Ascending aorta (tissue), 2 donors: ENCODE measurements around the gene TOR1AIP1. TPM values are rescaled to one million over a fixed set of nuclear protein-coding genes. Genes with fewer than 3 reads are reported as not detected.

ENCODE experiments used
- DNase-seq, 2 donors: peaks; one replicate each; pipeline ENCODE4 v3.0.0-alpha.2; 2019; ENCODE audit warnings: low spot score in 2 of 2
- H3K27ac ChIP-seq, 2 donors: fragments of 200-600 bp; sonication (generic); one replicate each; pipeline ENCODE4 v1.5.1; 2016 to 2017; ENCODE audit warnings: mild to moderate bottlenecking in 1 of 2
- H3K27me3 ChIP-seq: fragments of 200-600 bp; sonication (generic); one replicate; pipeline ENCODE4 v1.5.1; 2017
- H3K36me3 ChIP-seq, 2 donors: fragments of 200-600 bp; sonication (generic); one replicate each; pipeline ENCODE4 v1.5.1; 2016
- H3K4me1 ChIP-seq, 2 donors: fragments of 200-600 bp; sonication (generic); one replicate each; pipeline ENCODE4 v1.5.1; 2016 to 2017; ENCODE audit warnings: mild to moderate bottlenecking in 1 of 2
- H3K4me3 ChIP-seq, 2 donors: fragments of 200-600 bp; sonication (generic); one replicate each; pipeline ENCODE4 v1.5.1; 2016 to 2017; ENCODE audit warnings: mild to moderate bottlenecking in 1 of 2
- H3K9me3 ChIP-seq, 2 donors: fragments of 200-600 bp; sonication (generic); one replicate each; pipeline ENCODE4 v1.5.1; 2016
- intact Hi-C: fragments of 100-400 bp; cut with DNase I; formaldehyde crosslinking; loops from one replicate; pipeline ENCODE4 v1.15.1; 2023
- total RNA-seq: library from RNA; depleted of rRNA; stranded (reverse); fragments of >200 nt; gene quantifications from one replicate; pipeline ENCODE4 v1.1.0, GENCODE V29; 2016
- TF ChIP-seq, protein P1 (sequence below), 3 experiments: fragments of 200-600 bp in 2 of 3; fragments of 450-650 bp in 1 of 3; sonication (generic) in 2 of 3; IDR thresholded peaks; one replicate each; pipeline ENCODE4 v1.5.1; 2016 to 2019; ENCODE audit warnings: antibody characterized with exemption in 3 of 3, mild to moderate bottlenecking in 1 of 3, moderate library complexity in 1 of 3

The TOR1AIP1 gene
- total RNA-seq, 1 donor from 2014 or later: 46.6 TPM

DNA sequence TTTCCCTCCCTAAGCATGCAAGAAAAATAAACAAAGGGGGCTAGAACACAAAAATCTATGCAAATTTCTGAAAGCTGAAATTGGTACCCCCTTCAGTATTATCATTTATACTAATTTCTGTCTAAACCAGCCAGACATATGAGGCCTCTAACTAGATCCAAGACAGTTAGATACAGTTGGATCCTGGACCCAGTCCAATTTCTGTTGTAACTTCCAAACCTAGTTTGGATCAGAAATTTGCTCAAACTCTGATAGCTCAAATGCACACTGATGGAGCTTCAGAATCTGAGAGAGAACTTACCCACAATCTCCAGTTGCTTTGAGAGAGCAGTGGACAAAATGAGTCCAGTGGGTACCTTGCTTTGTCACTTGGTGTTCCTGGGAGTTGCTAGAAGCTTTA, 84.5 kb downstream of the TOR1AIP1 start:
- no peak overlapping the region for H3K4me3 ChIP-seq
- H3K27ac ChIP-seq: peak overlapping the region in 1 of 2 donors; percentile 13
- peaks cover 9 to 33% of the 10 kb centered on the region in 2 donors for H3K4me1 ChIP-seq
- intact Hi-C loops: loop anchor here (5.0 kb wide), 1 partner anchor 41 kb away; no protein-coding TSS in a partner anchor
- no peak for DNase-seq
- peaks cover 0 to 4% of the 10 kb centered on the region in 2 donors for H3K36me3 ChIP-seq
- H3K9me3 ChIP-seq: peaks cover 0 to 10% of the 10 kb centered on the region in 2 donors
- H3K27me3 ChIP-seq: no peaks in the 10 kb centered on the region
- TF ChIP-seq, protein P1, sequence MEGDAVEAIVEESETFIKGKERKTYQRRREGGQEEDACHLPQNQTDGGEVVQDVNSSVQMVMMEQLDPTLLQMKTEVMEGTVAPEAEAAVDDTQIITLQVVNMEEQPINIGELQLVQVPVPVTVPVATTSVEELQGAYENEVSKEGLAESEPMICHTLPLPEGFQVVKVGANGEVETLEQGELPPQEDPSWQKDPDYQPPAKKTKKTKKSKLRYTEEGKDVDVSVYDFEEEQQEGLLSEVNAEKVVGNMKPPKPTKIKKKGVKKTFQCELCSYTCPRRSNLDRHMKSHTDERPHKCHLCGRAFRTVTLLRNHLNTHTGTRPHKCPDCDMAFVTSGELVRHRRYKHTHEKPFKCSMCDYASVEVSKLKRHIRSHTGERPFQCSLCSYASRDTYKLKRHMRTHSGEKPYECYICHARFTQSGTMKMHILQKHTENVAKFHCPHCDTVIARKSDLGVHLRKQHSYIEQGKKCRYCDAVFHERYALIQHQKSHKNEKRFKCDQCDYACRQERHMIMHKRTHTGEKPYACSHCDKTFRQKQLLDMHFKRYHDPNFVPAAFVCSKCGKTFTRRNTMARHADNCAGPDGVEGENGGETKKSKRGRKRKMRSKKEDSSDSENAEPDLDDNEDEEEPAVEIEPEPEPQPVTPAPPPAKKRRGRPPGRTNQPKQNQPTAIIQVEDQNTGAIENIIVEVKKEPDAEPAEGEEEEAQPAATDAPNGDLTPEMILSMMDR (IDR thresholded peaks at IDR 0.05): no peak

DNA sequence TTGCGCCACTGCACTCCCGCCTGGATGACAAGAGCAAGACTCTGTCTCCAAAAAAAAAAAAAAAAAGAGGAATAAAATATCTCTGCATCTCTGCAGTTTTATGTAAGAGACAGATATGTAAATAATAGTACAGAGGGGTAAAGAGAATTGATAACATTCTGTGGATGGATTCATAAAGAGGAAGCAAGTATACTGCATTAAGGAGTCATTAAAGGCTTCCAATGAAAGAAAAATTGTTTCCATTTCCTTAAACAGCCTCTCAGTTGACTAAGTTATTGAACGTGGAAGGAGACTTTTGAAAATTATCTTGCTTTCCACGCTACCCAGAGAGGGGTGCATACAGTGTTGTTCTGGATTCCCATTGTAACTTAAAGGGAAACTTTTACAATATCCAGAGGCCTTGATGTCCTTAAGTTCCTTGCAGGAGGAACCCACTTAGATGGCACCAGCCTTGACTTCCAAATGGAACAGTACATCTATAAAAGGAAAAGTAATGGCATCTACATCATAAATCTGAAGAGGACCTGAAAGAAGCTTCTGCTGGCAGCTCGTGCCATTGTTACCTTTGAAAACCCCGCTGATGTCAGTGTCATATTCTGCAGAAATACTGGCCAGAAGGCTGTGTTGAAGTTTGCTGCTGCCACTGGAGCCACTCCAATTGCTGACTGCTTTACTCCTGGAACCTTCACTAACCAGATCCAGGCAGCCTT, 86.4 kb downstream of the TOR1AIP1 start:
- Histone ChIP-seq H3K4me1 (peaks cover 9 to 36% of the 10 kb centered on the region in 2 donors), H3K4me3 (no peak overlapping the region), H3K27ac (peak overlapping the region; percentile 78 to 85), H3K27me3 (no peaks in the 10 kb centered on the region), H3K9me3 (peaks cover 0 to 10% of the 10 kb centered on the region in 2 donors), H3K36me3 (no peaks in the 10 kb centered on the region)
- intact Hi-C loops: loop anchor here (2.0 to 5.0 kb wide), 2 partner anchors 14 to 39 kb away; partner anchors contain the start of gene CEP350
- TF ChIP-seq, protein P1 (IDR thresholded peaks at IDR 0.05): no peak
- no peak for DNase-seq

DNA sequence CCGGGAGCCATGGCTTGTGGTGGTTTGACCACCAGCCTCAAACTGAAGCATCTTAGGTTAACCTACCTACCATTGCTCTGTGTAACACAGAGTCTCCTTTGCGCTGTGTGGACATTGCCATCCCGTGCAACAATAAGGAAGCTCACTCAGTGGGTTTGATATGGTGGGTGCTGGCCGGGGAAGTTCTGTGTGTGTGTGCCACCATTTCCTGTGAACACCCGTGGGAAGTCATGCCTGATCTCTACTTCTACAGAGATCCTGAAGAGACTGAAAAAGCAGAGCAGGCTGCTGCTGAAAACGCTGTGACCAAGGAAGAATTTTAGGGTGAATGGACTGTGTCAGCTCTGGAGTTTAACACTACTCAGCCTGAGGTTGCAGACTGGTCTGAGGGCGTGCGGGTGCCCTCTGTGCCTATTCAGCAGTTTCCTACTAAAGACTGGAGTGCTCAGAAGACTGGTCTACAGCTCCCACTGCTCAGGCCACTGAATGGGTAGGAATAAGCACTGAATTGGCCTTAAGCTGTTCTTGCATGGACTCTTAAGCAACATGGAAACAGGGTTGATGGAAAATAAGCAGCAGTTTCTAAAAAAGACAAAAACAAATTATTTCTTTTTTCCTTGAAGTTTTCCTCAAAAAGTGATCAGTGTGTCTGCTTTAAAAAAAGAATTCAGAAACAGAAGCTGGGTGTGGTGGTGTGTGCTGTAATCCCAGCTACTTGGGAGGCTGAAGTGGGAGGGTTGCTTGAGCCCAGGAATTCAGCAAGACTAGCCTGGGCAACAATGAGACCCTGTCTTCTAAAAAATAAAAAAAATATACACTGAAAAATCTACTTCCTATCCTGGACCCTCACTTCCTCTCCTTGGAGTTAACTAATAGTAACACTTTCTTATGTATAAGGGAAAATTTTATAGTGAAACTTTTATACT, 87.2 kb downstream of the TOR1AIP1 start:
- Histone ChIP-seq H3K4me1 (peaks cover 9 to 36% of the 10 kb centered on the region in 2 donors), H3K4me3 (peak overlapping the region; percentile 17 to 19), H3K9me3 (peaks cover 0 to 10% of the 10 kb centered on the region in 2 donors), H3K27me3 (no peaks in the 10 kb centered on the region), H3K36me3 (no peaks in the 10 kb centered on the region), H3K27ac (peak overlapping the region; percentile 78 to 85)
- TF ChIP-seq, protein P1 (IDR thresholded peaks at IDR 0.05): no peak
- intact Hi-C loops: loop anchor here (2.0 to 5.0 kb wide), 2 partner anchors 14 to 38 kb away; partner anchors contain the start of gene CEP350
- no peak for DNase-seq

Other genes with a start within 250 kb of the TOR1AIP1 start
- gene FAM163A, start 139.0 kb upstream of the TOR1AIP1 start, total RNA-seq: not detected
- 12.2 TPM for gene TOR1AIP2, start 4.5 kb upstream of the TOR1AIP1 start, total RNA-seq
- gene CEP350, start 72.5 kb downstream of the TOR1AIP1 start, total RNA-seq: 37.8 TPM